HG02938 (cell line): ENCODE data around the gene NXN.
"Not testable (repeated sequence)": the region's sequence is repeated elsewhere in the genome, so short reads cannot be mapped to it uniquely, and the experiment has no call there.

ENCODE experiments used
- ATAC-seq: cut with Tn5 transposase; IDR thresholded peaks from one replicate; pipeline ENCODE4 v1.9.1; 2021; ENCODE audit warnings: mild to moderate bottlenecking, moderate library complexity; ENCODE audit not compliant: unreplicated experiment

NXN gene

GRCh38 chr17:838486-838885 lies 141.1 kb downstream of the NXN start:
- no peak for ATAC-seq

- no peak for ATAC-seq
Measured at GRCh38 chr17:836151-836550, 143.4 kb downstream of the NXN start.

- ATAC-seq: not testable (repeated sequence)
Measured at GRCh38 chr17:835721-836120, 143.9 kb downstream of the NXN start.

- ATAC-seq: no peak
Measured at GRCh38 chr17:835263-835662, 144.3 kb downstream of the NXN start.

DNA sequence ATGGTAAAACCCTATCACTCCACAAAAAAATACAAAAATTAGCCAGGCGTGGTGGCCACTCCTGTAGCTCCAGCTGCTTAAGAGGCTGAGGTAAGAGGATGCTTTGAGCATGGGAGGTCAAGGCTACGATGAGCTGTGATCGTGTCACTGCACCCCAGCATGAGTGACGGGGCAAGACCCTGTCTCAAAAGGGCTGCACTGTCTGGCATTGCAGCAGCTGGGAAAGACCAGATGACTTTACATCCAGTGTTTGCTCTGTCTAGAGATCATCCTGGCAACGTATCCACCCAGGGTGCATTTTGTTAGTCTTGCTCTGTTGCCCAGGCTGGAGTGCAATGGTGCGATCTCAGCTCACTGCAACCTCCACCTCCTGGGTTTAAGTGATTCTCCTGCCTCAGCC lies 145.4 kb downstream of the NXN start:
- ATAC-seq: no peak

- ATAC-seq: no peak
Measured at GRCh38 chr17:830950-831349, 148.6 kb downstream of the NXN start.

- ATAC-seq: no peak
Measured at GRCh38 chr17:830381-830780, 149.2 kb downstream of the NXN start.

DNA sequence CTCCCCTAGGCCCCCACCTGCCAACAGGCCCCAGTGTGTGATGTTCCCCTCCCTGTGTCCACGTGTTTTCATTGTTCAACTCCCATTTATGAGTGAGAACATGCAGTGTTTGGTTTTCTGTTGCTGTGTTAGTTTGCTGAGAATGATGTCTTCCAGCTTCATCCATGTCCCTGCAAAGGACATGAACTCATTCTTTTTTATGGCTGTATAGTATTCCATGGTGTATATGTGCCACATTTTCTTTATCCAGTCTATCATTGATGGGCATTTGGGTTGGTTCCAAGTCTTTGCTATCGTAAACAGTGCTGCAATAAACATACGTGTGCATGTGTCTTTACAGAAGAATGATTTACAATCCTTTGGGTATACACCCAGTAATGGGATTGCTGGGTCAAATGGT lies 150.0 kb downstream of the NXN start:
- ATAC-seq: not testable (repeated sequence)

DNA sequence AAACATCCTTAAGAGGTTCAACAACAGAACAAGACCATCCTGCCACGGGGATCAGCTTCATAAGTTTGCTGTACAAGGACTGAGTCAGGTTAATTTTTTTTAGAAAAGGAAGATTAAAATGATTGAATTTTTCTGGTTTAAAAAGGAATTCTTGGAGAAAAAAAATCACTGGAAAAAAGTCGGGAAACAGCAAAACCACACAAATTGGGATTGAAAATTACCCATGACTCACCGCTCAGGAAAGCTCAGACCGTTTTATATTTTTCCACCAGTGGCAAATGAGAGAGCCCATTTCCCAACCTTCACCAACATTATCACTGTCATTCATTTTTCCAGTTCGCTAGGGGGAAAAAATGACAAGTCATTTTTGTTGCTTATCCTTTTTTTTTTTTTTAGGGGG lies 150.8 kb downstream of the NXN start:
- ATAC-seq: no peak

DNA sequence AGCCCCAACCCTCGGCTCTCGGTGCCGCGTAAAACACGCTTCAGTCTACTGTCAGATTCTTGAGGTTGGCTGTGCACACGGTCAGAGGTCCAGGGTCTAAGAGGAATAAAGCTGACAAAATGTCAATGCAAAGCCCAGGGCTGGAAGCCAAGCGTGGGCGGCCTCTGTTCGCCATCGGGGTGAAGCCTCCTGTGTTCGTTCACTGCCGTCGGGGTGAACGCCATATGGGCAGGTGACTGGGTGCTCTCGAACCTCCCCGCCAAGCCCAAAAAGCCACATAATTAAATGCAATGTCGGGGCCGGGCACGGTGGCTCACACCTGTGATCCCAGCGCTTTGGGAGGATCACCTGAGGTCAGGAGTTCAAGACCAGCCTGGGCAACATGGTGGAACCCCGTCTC lies 152.8 kb downstream of the NXN start:
- no peak for ATAC-seq

DNA sequence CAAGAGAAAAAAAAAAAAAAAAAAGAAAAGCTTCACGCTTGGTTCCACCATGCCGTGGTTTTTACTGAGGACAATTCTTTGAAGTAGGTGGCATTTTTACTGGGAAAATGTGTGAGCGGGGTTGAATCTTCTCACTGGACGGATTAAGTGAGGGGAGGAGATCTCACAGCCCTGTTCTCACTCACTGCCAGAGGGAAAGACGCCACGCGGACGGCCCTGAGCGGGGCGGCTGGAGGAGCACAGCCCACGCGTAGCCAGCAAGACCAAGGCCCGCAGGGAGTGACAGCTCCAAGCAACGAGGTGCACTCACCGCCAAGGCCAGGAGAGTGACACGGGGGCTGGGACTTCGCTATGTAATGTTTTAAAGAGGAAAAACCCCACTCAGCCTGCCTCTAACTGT lies 154.4 kb downstream of the NXN start:
- no peak for ATAC-seq

- ATAC-seq: no peak
Measured at GRCh38 chr17:824378-824777, 155.2 kb downstream of the NXN start.

DNA sequence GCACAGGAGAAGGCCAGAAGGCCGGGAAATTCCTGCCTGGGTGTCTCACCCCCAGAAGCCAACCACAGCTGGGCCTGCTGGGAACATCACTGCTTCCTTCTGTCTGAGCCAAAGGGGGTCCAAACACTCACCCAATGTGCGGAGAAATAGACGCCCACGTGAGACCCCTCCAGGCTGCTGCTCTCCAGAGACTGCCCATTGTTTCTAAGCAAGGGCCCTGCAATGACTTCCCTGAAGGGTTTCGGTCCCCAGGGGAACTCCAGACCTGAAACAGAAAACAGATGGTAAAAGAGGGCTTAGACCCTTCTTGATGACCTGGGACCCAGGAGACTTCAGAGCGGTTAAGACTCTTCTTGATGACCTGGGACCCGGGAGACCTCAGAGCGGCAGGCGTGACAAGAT lies 156.1 kb downstream of the NXN start:
- no peak for ATAC-seq

DNA sequence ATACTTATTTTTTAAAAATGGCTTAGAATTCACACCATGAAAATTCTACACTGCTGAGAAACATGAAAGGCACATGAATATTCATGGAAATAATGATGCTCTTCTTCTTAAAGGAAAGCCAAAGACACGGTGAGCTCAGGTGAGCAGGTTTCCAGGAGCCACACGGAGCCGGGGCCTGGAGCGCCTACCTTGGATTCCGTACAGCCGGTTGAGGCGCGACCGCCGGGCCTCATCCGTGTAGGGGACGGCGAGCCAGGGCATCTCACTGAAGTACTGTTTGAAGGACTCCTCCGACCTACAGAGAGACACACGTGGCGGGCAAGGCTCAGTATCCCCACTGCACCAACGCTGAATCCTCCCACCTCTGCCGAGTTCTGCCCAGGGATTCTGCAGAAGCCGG lies 160.3 kb downstream of the NXN start:
- ATAC-seq: no peak

DNA sequence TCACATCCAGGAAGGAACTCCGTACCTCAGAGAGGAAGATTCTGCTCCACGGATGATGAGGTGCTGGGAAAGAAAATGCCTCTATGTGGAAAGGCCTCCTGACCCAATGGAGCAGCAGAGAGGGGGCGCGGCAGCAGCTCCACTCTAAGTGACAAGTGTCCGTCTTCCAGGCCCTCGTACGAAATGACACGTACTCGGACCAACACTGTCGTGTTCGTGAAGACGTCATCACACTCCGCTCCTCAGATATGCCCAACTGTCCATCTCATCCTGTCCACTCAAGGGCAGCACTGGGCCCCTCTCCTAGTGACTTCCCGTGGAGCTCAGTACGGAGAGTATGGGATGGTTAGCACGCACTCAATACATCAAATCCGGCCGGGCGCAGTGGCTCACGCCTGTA lies 165.2 kb downstream of the NXN start:
- no peak for ATAC-seq

DNA sequence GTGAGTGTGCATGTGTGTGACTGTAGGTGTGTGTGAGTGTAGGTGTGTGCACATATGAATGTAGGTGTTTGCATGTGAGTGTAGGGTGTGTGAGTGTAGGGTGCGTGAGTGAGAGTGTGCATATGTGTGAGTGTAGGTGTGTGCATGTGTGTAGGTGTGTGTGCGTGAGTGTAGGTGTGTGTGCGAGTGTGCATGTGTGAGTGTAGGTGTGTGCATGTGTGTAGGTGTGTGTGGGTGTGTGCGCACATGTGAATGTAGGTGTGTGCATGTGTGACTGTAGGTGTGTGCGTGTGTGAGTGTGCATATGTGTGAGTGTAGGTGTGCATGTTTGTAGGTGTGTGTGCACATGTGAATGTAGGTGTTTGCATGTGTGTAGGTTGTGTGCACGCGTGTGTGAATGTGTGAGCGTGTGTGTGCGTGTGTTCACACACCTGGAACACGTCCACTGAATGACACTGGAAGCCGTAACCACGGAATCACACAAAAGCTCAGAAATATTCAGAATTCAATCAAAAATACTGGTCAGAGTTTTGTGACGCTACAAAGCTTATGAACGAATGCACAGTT lies 166.9 kb downstream of the NXN start:
- no peak for ATAC-seq

- ATAC-seq: no peak
Measured at GRCh38 chr17:811051-811784, 168.4 kb downstream of the NXN start.

DNA sequence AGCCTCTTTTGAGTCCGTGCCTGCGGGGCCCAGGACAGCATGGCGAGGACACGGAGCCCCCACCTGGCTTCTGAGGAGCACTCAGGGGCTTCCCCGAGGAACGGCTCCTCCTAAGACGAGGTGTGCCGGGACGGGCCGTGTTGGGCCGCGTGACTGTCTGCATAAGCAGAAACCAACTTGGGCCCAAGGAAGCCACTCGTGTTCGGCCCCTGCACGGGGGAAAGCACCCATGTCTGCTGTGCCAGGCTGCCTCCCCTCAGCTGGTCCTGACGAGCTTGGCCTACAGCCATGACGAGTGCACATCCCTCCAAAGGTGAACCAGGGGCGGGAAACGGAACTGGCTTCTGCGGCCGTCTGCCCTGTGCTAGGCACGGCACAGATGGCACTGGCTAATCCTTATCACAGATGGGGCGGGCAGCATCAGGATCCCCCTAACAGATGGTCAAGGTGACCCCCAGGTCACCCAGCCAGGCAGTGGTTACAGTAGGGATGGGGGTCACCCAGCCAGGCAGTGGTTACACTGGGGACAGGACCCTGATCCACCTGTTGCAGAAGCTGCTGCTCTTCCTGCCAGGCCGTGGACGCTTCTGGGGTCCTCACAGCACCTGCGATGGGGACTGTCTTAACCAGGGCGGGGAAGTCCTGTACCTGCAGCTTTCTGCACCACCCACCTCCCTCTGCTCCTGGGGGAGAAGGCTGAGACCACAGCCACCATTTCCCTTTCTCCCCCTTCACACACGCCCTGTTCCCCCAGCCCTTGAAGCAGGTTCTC lies 171.9 kb downstream of the NXN start:
- no peak for ATAC-seq

GRCh38 chr17:806781-807522 lies 172.6 kb downstream of the NXN start:
- no peak for ATAC-seq

GRCh38 chr17:806346-806745 lies 173.2 kb downstream of the NXN start:
- ATAC-seq: no peak

DNA sequence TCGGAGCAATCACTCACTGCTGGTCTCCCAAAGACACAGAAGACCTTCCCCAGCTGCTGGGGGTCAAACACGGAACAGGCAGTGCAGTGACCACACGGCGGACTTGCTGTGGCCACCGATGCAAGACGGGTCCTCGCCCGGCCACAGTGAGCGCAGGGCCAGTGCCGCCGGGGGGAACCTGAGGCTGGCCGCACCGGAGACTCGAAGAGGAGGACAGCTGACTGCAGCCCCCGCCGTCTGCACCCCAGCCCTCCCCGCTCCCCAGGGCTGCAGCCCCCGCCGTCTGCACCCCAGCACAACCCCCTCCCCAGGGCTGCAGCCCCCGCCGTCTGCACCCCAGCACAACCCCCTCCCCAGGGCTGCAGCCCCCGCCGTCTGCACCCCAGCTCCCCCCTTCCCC lies 173.7 kb downstream of the NXN start:
- ATAC-seq: not testable (repeated sequence)
